Measurements from ENCODE around the gene WNT3. TPM values are rescaled to one million over a fixed set of nuclear protein-coding genes. Genes with fewer than 3 reads are reported as not detected.

Gene WNT3
- total RNA-seq, 1 experiment from 2014 or later: 5.5 TPM

DNA sequence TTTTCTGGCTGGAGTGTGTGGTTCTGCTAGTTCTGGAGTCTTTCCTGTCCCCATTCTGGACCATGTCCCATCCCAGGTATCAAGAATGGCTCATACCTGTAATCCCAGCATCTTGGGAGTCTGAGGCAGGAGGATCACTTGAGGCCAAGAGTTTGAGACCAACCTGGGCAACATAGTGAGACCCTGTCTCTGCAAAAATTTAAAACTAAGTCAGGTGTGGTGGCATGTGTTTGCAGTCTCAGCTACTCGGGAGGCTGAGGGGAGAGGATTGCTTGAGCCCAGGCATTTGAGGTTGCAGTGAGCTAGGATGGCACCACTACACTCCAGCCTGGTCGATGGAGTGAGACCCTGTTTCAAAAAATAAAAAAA lies 15.3 kb upstream of the WNT3 start:
- Histone ChIP-seq H3K36me3 (ENCODE audit: control insufficient read depth in 1 of 2, insufficient read depth in 2 of 2, low read length in 2 of 2) (no peaks in the 10 kb centered on the region), H4K20me1 (ENCODE audit: insufficient read depth) (no peaks in the 10 kb centered on the region), H3K27me3 (ENCODE audit: insufficient read depth, low read length) (no peaks in the 10 kb centered on the region), H3K27ac (ENCODE audit: low read depth, low read length) (no peak overlapping the region), H2AFZ (ENCODE audit: low read depth, low read length, poor library complexity, severe bottlenecking) (no peak overlapping the region), H3K4me3 (replicated peaks in 1 of 2; ENCODE audit: low read depth in 1 of 2, low read length in 2 of 2) (no peak overlapping the region), H3K9me2 (ENCODE audit: insufficient read depth) (no peaks in the 10 kb centered on the region), H3K4me2 (ENCODE audit: low read length) (no peak overlapping the region), H3K79me2 (ENCODE audit: insufficient read depth, low read length) (no peaks in the 10 kb centered on the region), H3K9me3 (ENCODE audit: control insufficient read depth in 1 of 2, insufficient read depth in 1 of 2, low read depth in 1 of 2, low read length in 2 of 2) (no peaks in the 10 kb centered on the region), H3K9ac (ENCODE audit: low read length) (no peak overlapping the region), H3K4me1 (ENCODE audit: control insufficient read depth in 1 of 2, insufficient read depth in 2 of 2, low read length in 2 of 2) (peaks cover 0 to 3% of the 10 kb centered on the region in 2 experiments; a peak in 1 of 4 replicates)
- ATAC-seq (no peak), DNase-seq (ENCODE audit: low read depth, low spot score) (no peak)
- ChIA-PET RAD21 (ENCODE audit: low non-redundant PET in 1 of 2, low total read pairs in 2 of 2, uncharacterized antibody in 2 of 2, unreplicated experiment in 2 of 2) (no interaction called here), POLR2A (no interaction called here), CTCF (interaction anchor here (1.7 kb wide), 1 partner anchor 11 kb away, joined by 8 read pairs; no protein-coding TSS in a partner anchor)
- no TSS peak for BruUV-seq (replicated peaks)
- TF ChIP-seq CBX3 (IDR thresholded peaks at IDR 0.05; ENCODE audit: low read depth) (no peak), ZFX (IDR thresholded peaks at IDR 0.05) (no peak), ZNF274 (IDR thresholded peaks at IDR 0.05; ENCODE audit: low read depth, low read length) (no peak), EGR1 (IDR thresholded peaks at IDR 0.05; ENCODE audit: low read depth) (no peak), YY1 (IDR thresholded peaks at IDR 0.05; ENCODE audit: extremely low read depth, insufficient replicate concordance, low read depth, low read length) (no peak), SIN3A (IDR thresholded peaks at IDR 0.05; ENCODE audit: low read depth) (no peak), SRF (IDR thresholded peaks at IDR 0.05; ENCODE audit: low read depth) (no peak), TCF7L2 (IDR thresholded peaks at IDR 0.05; ENCODE audit: borderline replicate concordance, extremely low read depth, insufficient read depth, insufficient read length) (no peak), POLR2AphosphoS5 (IDR thresholded peaks at IDR 0.05; ENCODE audit: low read depth, low read length) (no peak), CEBPB (IDR thresholded peaks at IDR 0.05; ENCODE audit: low read depth) (no peak), EZH2phosphoT487 (IDR thresholded peaks at IDR 0.05; ENCODE audit: borderline replicate concordance) (no peak)
- TF ChIP-seq, protein P1, sequence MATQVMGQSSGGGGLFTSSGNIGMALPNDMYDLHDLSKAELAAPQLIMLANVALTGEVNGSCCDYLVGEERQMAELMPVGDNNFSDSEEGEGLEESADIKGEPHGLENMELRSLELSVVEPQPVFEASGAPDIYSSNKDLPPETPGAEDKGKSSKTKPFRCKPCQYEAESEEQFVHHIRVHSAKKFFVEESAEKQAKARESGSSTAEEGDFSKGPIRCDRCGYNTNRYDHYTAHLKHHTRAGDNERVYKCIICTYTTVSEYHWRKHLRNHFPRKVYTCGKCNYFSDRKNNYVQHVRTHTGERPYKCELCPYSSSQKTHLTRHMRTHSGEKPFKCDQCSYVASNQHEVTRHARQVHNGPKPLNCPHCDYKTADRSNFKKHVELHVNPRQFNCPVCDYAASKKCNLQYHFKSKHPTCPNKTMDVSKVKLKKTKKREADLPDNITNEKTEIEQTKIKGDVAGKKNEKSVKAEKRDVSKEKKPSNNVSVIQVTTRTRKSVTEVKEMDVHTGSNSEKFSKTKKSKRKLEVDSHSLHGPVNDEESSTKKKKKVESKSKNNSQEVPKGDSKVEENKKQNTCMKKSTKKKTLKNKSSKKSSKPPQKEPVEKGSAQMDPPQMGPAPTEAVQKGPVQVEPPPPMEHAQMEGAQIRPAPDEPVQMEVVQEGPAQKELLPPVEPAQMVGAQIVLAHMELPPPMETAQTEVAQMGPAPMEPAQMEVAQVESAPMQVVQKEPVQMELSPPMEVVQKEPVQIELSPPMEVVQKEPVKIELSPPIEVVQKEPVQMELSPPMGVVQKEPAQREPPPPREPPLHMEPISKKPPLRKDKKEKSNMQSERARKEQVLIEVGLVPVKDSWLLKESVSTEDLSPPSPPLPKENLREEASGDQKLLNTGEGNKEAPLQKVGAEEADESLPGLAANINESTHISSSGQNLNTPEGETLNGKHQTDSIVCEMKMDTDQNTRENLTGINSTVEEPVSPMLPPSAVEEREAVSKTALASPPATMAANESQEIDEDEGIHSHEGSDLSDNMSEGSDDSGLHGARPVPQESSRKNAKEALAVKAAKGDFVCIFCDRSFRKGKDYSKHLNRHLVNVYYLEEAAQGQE (IDR thresholded peaks at IDR 0.05; ENCODE audit: low read depth): no peak
- intact Hi-C loops (cut with micrococcal nuclease): no loop called here

Data from HCT116 (cell line).